Measurements from ENCODE around the gene INPP5F. TPM values are rescaled to one million over a fixed set of nuclear protein-coding genes. Genes with fewer than 3 reads are reported as not detected.

INPP5F gene
- total and polyA plus RNA-seq, 2 of the 13 experiments (the other 11 are each of a cell fraction or from before 2014, with no cell fraction given) = 12.5 to 15.7 TPM

- TF ChIP-seq MLXIP (CRISPR knock-in tag; IDR thresholded peaks at IDR 0.05; ENCODE audit: borderline replicate concordance) = peak; percentile 35; the same call in 1 of the 2 replicates
- peak; percentile 58; the same call in 1 of the 2 replicates for TF ChIP-seq SIN3A (IDR thresholded peaks at IDR 0.05; ENCODE audit: borderline replicate concordance, low read depth, low read length)
- TF ChIP-seq KDM2A (CRISPR knock-in tag; IDR thresholded peaks at IDR 0.05; ENCODE audit: borderline replicate concordance, low read depth) = peak; percentile 62
- peak; percentile 54; the same call in 1 of the 2 replicates for TF ChIP-seq ZNF501 (CRISPR knock-in tag; IDR thresholded peaks at IDR 0.05)
- TF ChIP-seq ZNF768 (CRISPR knock-in tag; IDR thresholded peaks at IDR 0.05) = 0 out of 2 replicates have a peak, but pooled peaks have one; percentile 31
- peak; percentile 42; the same call in 1 of the 2 replicates for TF ChIP-seq SALL1 (CRISPR knock-in tag; IDR thresholded peaks at IDR 0.05)
- TF ChIP-seq PLRG1 (conservative IDR thresholded peaks at IDR 0.05) = no peak
- TF ChIP-seq, protein P1, sequence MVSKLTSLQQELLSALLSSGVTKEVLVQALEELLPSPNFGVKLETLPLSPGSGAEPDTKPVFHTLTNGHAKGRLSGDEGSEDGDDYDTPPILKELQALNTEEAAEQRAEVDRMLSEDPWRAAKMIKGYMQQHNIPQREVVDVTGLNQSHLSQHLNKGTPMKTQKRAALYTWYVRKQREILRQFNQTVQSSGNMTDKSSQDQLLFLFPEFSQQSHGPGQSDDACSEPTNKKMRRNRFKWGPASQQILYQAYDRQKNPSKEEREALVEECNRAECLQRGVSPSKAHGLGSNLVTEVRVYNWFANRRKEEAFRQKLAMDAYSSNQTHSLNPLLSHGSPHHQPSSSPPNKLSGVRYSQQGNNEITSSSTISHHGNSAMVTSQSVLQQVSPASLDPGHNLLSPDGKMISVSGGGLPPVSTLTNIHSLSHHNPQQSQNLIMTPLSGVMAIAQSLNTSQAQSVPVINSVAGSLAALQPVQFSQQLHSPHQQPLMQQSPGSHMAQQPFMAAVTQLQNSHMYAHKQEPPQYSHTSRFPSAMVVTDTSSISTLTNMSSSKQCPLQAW (CRISPR knock-in tag; IDR thresholded peaks at IDR 0.05) = peak; percentile 68; the same call in 1 of the 2 replicates
- TF ChIP-seq EED (CRISPR knock-in tag; IDR thresholded peaks at IDR 0.05) = 0 out of 2 replicates have a peak, but pooled peaks have one; percentile 45
- TF ChIP-seq GFI1 (CRISPR knock-in tag; IDR thresholded peaks at IDR 0.05; ENCODE audit: borderline replicate concordance) = 0 out of 2 replicates have a peak, but pooled peaks have one; percentile 68
- peak; percentile 54 for TF ChIP-seq NFYB (CRISPR knock-in tag; IDR thresholded peaks at IDR 0.05)
- TF ChIP-seq GABPA (IDR thresholded peaks at IDR 0.05; ENCODE audit: low read depth, low read length) = no peak
- TF ChIP-seq GABPA (CRISPR knock-in tag; IDR thresholded peaks at IDR 0.05; ENCODE audit: low read depth) = peak; percentile 75
- TF ChIP-seq ZNF891 (CRISPR knock-in tag; IDR thresholded peaks at IDR 0.05) = 0 out of 2 replicates have a peak, but pooled peaks have one; percentile 13
- peak; percentile 13 for TF ChIP-seq XRCC5 (optimal IDR thresholded peaks at IDR 0.05; ENCODE audit: low read length)
- peak; percentile 68 for TF ChIP-seq SAP130 (CRISPR knock-in tag; IDR thresholded peaks at IDR 0.05; ENCODE audit: low read depth)
- TF ChIP-seq ZKSCAN8 (CRISPR knock-in tag; IDR thresholded peaks at IDR 0.05; ENCODE audit: borderline replicate concordance) = no peak
- 0 out of 2 replicates have a peak, but pooled peaks have one; percentile 22 for TF ChIP-seq CEBPG (CRISPR knock-in tag; IDR thresholded peaks at IDR 0.05)
- TF ChIP-seq MAX (IDR thresholded peaks at IDR 0.05) = peak; percentile 32; the same call in 1 of the 2 replicates
- peak; percentile 47; the same call in 1 of the 2 replicates for TF ChIP-seq PHF21A (CRISPR knock-in tag; IDR thresholded peaks at IDR 0.05)
- TF ChIP-seq ZNF746 (CRISPR knock-in tag; IDR thresholded peaks at IDR 0.05) = peak; percentile 35; the same call in 1 of the 2 replicates
- no peak for TF ChIP-seq SMAD1 (CRISPR knock-in tag; IDR thresholded peaks at IDR 0.05; ENCODE audit: borderline replicate concordance, low read depth)
Measured at GRCh38 chr10:119871881-119872609, 146.2 kb downstream of the INPP5F start (continued).
